GM19324 (cell line): Measurements from ENCODE around the gene SRPX.

Experiments
- ATAC-seq: cut with Tn5 transposase; IDR thresholded peaks from one replicate; pipeline ENCODE4 v1.9.1; 2021; ENCODE audit warnings: mild to moderate bottlenecking, moderate library complexity; ENCODE audit not compliant: unreplicated experiment, low FRiP score

The SRPX gene

GRCh38 chrX:38214044-38214443, 6.6 kb downstream of the SRPX start:
- no peak for ATAC-seq

- ATAC-seq, result no peak
Measured at GRCh38 chrX:38211891-38212635, 8.6 kb downstream of the SRPX start.

- ATAC-seq, result no peak
Measured at GRCh38 chrX:38206542-38206941, 14.1 kb downstream of the SRPX start.

- ATAC-seq, result no peak
Measured at GRCh38 chrX:38206036-38206435, 14.6 kb downstream of the SRPX start.

- ATAC-seq, result no peak
Measured at GRCh38 chrX:38205039-38205438, 15.6 kb downstream of the SRPX start.

- ATAC-seq, result no peak
Measured at GRCh38 chrX:38192007-38192810, 28.5 kb downstream of the SRPX start.

GRCh38 chrX:38189431-38190250, 31.0 kb downstream of the SRPX start:
- ATAC-seq, result no peak

- ATAC-seq, result no peak
Measured at GRCh38 chrX:38183596-38183995, 37.1 kb downstream of the SRPX start.

GRCh38 chrX:38181357-38181756, 39.3 kb downstream of the SRPX start:
- ATAC-seq, result no peak

- no peak for ATAC-seq
Measured at GRCh38 chrX:38178396-38178795, 42.3 kb downstream of the SRPX start.

- no peak for ATAC-seq
Measured at GRCh38 chrX:38175139-38175538, 45.5 kb downstream of the SRPX start.

- no peak for ATAC-seq
Measured at GRCh38 chrX:38172596-38172995, 48.1 kb downstream of the SRPX start.

- ATAC-seq, result no peak
Measured at GRCh38 chrX:38170556-38170955, 50.1 kb downstream of the SRPX start.

GRCh38 chrX:38166478-38167083, 54.1 kb downstream of the SRPX start:
- ATAC-seq, result no peak

- ATAC-seq, result no peak
Measured at GRCh38 chrX:38165023-38165422, 55.6 kb downstream of the SRPX start.

GRCh38 chrX:38163193-38163592, 57.5 kb downstream of the SRPX start:
- no peak for ATAC-seq

- ATAC-seq, result no peak
Measured at GRCh38 chrX:38156838-38157237, 63.8 kb downstream of the SRPX start.

- ATAC-seq, result no peak
Measured at GRCh38 chrX:38154818-38155217, 65.9 kb downstream of the SRPX start.

GRCh38 chrX:38154340-38154739, 66.3 kb downstream of the SRPX start:
- no peak for ATAC-seq

GRCh38 chrX:38151441-38151840, 69.2 kb downstream of the SRPX start:
- ATAC-seq, result no peak

GRCh38 chrX:38150993-38151392, 69.7 kb downstream of the SRPX start:
- no peak for ATAC-seq
